Esophagus squamous epithelium (tissue), 4 donors: ENCODE measurements around the gene ACACA.

Source experiments
- CTCF ChIP-seq, 6 experiments: fragments of 450-650 bp in 4 of 6; fragments of 200-600 bp in 2 of 6; sonication (generic) in 2 of 6; IDR thresholded peaks; one replicate each; pipeline ENCODE4 v1.5.1; 2016 to 2019; ENCODE audit warnings: antibody characterized with exemption in 6 of 6, mild to moderate bottlenecking in 4 of 6, moderate library complexity in 4 of 6
- POLR2A ChIP-seq, 4 donors: fragments of 450-650 bp; IDR thresholded peaks; one replicate each; pipeline ENCODE4 v1.6.1; 2017; ENCODE audit warnings: antibody characterized with exemption in 4 of 4, mild to moderate bottlenecking in 4 of 4, moderate library complexity in 3 of 4

GRCh38 chr17:37406635-37407461 lies at the start of gene ACACA, which contains the start of gene TADA2A:
- peak in 3 of 6 experiments; percentile 19 to 46 (median 28) for TF ChIP-seq CTCF (IDR thresholded peaks at IDR 0.05)
- TF ChIP-seq POLR2A (IDR thresholded peaks at IDR 0.05), result peak in 3 of 4 donors; percentile 41 to 70 (median 65)
